Measurements from ENCODE around the gene CTPS1.

- TF ChIP-seq CTCF (IDR thresholded peaks at IDR 0.05) = no peak
- TF ChIP-seq POLR2AphosphoS5 (IDR thresholded peaks at IDR 0.05) = no peak
- no peak for TF ChIP-seq POLR2A (IDR thresholded peaks at IDR 0.05)
Measured at GRCh38 chr1:41025979-41026819, 46.7 kb downstream of the CTPS1 start.

All from gastroesophageal sphincter (tissue), 3 donors.